Activated naive CD8-positive, alpha-beta T cell treated with anti-CD3 and anti-CD28 coated beads for 36 hours (primary cell): ENCODE results near the gene URI1. TPM values are rescaled to one million over a fixed set of nuclear protein-coding genes. Genes with fewer than 3 reads are reported as not detected.
"Not testable (repeated sequence)": the region's sequence is repeated elsewhere in the genome, so short reads cannot be mapped to it uniquely, and the experiment has no call there.

Experiments
- DNase-seq: peaks from one replicate; pipeline ENCODE4 v3.0.0; 2021
- H3K27ac Mint-ChIP-seq: one replicate; pipeline ENCODE4 v1.8.0; 2022; ENCODE audit warnings: mild to moderate bottlenecking, moderate library complexity, mixed read lengths
- H3K27me3 Mint-ChIP-seq: one replicate; pipeline ENCODE4 v1.8.0; 2022; ENCODE audit warnings: mild to moderate bottlenecking, mixed read lengths
- H3K36me3 Mint-ChIP-seq: one replicate; pipeline ENCODE4 v1.8.0; 2021; ENCODE audit warnings: mild to moderate bottlenecking, mixed read lengths
- H3K4me1 Mint-ChIP-seq: one replicate; pipeline ENCODE4 v1.8.0; 2021; ENCODE audit warnings: mixed read lengths
- H3K4me3 Mint-ChIP-seq: one replicate; pipeline ENCODE4 v1.8.0; 2022; ENCODE audit warnings: mild to moderate bottlenecking, moderate library complexity, mixed read lengths
- H3K9me3 Mint-ChIP-seq: one replicate; pipeline ENCODE4 v1.8.0; 2022; ENCODE audit warnings: mixed read lengths
- total RNA-seq, 2 experiments: library from RNA; stranded (reverse); gene quantifications; one replicate each; pipeline ENCODE4 v1.2.3, GENCODE V29; 2021

URI1 gene
- total RNA-seq, 2 experiments from 2014 or later, result 69.7 to 75.4 TPM

- Mint-ChIP-seq H3K4me3 (no peak overlapping the region), H3K27ac (no peak overlapping the region), H3K27me3 (no peaks in the 10 kb centered on the region), H3K36me3 (peaks cover 83% of the 10 kb centered on the region), H3K9me3 (peaks cover 52% of the 10 kb centered on the region), H3K4me1 (peaks cover 1% of the 10 kb centered on the region)
- no peak for DNase-seq
Observed at GRCh38 chr19:30037835-30038234, 95.8 kb downstream of the URI1 start.

DNA sequence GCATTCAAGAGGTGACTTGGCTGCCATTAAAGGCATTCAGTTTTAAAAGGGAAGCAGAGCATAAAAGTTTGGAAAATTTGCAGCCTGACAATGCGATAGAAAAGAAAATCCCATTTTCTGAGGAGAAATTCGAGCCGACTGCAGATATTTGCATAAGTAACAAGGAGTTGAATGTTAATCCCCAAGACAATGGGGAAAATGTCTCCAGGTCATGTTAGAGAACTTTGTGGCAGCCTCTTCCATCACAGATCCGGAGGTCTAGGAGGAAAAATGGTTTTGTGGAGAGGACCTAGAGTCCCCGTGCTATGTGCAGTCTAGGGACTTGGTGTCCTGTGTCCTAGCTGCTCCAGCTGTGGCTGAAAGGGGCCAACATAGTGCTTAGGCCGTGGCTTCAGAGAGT is 99.9 kb downstream of the URI1 start:
- not testable (repeated sequence) for H3K27ac Mint-ChIP-seq, H3K4me1 Mint-ChIP-seq, H3K4me3 Mint-ChIP-seq, H3K27me3 Mint-ChIP-seq, DNase-seq
- Mint-ChIP-seq H3K36me3 (peaks cover 51% of the 10 kb centered on the region), H3K9me3 (peaks cover 25% of the 10 kb centered on the region)

DNA sequence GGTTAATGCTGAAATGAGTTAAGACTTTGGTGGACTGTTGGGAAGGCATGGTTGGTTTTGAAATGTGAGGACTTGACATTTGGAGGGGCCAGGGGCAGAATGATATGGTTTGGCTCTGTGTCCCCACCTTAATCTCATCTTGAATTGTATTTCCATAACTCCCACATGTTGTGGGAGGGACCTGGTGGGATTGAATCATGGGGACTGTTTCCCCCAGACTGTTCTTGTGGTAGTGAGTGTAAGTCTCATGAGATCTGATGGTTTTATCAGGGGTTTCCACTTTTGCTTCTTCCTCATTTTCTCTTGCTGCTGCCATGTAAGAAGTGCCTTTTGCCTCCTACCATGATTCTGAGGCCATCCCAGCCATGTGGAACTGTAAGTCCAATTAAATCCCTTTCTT is 101.0 kb downstream of the URI1 start:
- peaks cover 40% of the 10 kb centered on the region for H3K36me3 Mint-ChIP-seq
- DNase-seq, H3K4me3 Mint-ChIP-seq, H3K27me3 Mint-ChIP-seq, H3K27ac Mint-ChIP-seq: not testable (repeated sequence)
- peaks cover 15% of the 10 kb centered on the region for H3K9me3 Mint-ChIP-seq
- H3K4me1 Mint-ChIP-seq, result peaks cover 15% of the 10 kb centered on the region

- no peak for DNase-seq
- H3K9me3 Mint-ChIP-seq, result peaks cover 8% of the 10 kb centered on the region
Observed at GRCh38 chr19:30044273-30045248, 102.5 kb downstream of the URI1 start.

GRCh38 chr19:30046522-30046921 is 104.5 kb downstream of the URI1 start:
- no peak overlapping the region for H3K27ac Mint-ChIP-seq
- DNase-seq, result no peak
- peaks cover 14% of the 10 kb centered on the region for H3K36me3 Mint-ChIP-seq
- H3K4me3 Mint-ChIP-seq, result no peak overlapping the region
- peaks cover 15% of the 10 kb centered on the region for H3K4me1 Mint-ChIP-seq
- peaks cover under 1% of the 10 kb centered on the region for H3K9me3 Mint-ChIP-seq
- H3K27me3 Mint-ChIP-seq, result no peaks in the 10 kb centered on the region

More at GRCh38 chr19:30044273-30045248, 102.5 kb downstream of the URI1 start:
- Mint-ChIP-seq H3K27me3 (no peaks in the 10 kb centered on the region), H3K4me1 (peaks cover 15% of the 10 kb centered on the region), H3K27ac (no peak overlapping the region), H3K36me3 (peaks cover 31% of the 10 kb centered on the region), H3K4me3 (no peak overlapping the region)

- H3K36me3 Mint-ChIP-seq, result peaks cover 8% of the 10 kb centered on the region
- H3K9me3 Mint-ChIP-seq, result no peaks in the 10 kb centered on the region
- H3K4me1 Mint-ChIP-seq, result peaks cover 15% of the 10 kb centered on the region
- no peak overlapping the region for H3K4me3 Mint-ChIP-seq
- H3K27ac Mint-ChIP-seq, result no peak overlapping the region
- DNase-seq, result no peak
- H3K27me3 Mint-ChIP-seq, result no peaks in the 10 kb centered on the region
Observed at GRCh38 chr19:30047432-30047831, 105.4 kb downstream of the URI1 start.

DNA sequence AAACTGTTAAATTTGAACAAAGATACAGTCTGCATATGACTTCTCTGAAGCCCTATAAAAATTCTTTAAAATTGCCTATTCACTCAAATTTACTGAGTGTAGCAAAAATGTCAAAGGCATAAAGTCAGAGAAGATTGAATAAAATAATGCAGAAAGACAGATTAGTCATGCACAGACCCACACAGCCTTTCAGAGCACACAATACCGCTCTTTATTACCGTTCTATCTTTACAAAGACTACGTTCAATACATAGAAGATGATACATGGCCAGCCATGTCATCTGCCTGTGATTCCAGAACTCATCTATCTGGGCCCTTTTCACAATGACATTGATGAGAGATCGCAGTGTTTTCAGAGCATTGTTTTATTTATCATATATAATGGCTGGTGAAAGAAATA is 107.2 kb downstream of the URI1 start:
- Mint-ChIP-seq H3K4me1 (peaks cover 9% of the 10 kb centered on the region), H3K9me3 (no peaks in the 10 kb centered on the region)

GRCh38 chr19:30049846-30050667 is 108.0 kb downstream of the URI1 start:
- Mint-ChIP-seq H3K4me1 (peaks cover 9% of the 10 kb centered on the region), H3K9me3 (no peaks in the 10 kb centered on the region), H3K27ac (no peak overlapping the region), H3K27me3 (no peaks in the 10 kb centered on the region), H3K36me3 (no peaks in the 10 kb centered on the region), H3K4me3 (no peak overlapping the region)
- DNase-seq, result no peak

More for the DNA sequence above, 107.2 kb downstream of the URI1 start:
- DNase-seq, result no peak
- H3K27ac Mint-ChIP-seq, result no peak overlapping the region
- no peak overlapping the region for H3K4me3 Mint-ChIP-seq
- no peaks in the 10 kb centered on the region for H3K27me3 Mint-ChIP-seq
- no peaks in the 10 kb centered on the region for H3K36me3 Mint-ChIP-seq

- Mint-ChIP-seq H3K4me1 (peaks cover under 1% of the 10 kb centered on the region), H3K36me3 (no peaks in the 10 kb centered on the region), H3K4me3 (no peak overlapping the region), H3K27me3 (no peaks in the 10 kb centered on the region), H3K9me3 (no peaks in the 10 kb centered on the region), H3K27ac (no peak overlapping the region)
- DNase-seq, result no peak
Observed at GRCh38 chr19:30052122-30053075, 110.4 kb downstream of the URI1 start.

DNA sequence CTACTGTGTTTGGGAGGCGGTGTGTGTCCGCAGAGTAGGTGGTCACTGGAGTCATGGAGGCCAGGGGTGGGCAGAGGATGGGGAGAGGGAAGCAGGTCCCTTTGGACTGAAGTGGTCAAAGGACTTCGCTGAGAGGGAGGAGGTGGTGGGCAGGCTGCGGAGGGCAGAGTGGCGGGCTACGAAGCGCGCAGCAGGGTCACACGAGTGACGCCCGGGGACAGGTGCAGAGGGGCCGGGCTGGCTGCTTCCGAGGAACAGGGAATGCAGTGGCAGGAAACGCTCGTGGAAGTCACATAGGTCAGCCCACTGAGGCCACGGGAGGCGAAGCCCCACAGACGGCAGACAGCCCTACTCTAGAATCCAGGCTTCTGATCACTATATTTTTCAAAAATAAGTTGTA is 111.5 kb downstream of the URI1 start:
- Mint-ChIP-seq H3K9me3 (no peaks in the 10 kb centered on the region), H3K4me3 (no peak overlapping the region), H3K36me3 (no peaks in the 10 kb centered on the region), H3K4me1 (no peaks in the 10 kb centered on the region), H3K27ac (no peak overlapping the region), H3K27me3 (no peaks in the 10 kb centered on the region)
- no peak for DNase-seq

- no peak for DNase-seq
- Mint-ChIP-seq H3K4me3 (no peak overlapping the region), H3K27me3 (no peaks in the 10 kb centered on the region), H3K4me1 (no peaks in the 10 kb centered on the region), H3K36me3 (no peaks in the 10 kb centered on the region), H3K27ac (no peak overlapping the region), H3K9me3 (no peaks in the 10 kb centered on the region)
Observed at GRCh38 chr19:30054210-30054609, 112.2 kb downstream of the URI1 start.

GRCh38 chr19:30056580-30056979 is 114.5 kb downstream of the URI1 start:
- H3K9me3 Mint-ChIP-seq, result no peaks in the 10 kb centered on the region
- no peak overlapping the region for H3K4me3 Mint-ChIP-seq
- no peak overlapping the region for H3K27ac Mint-ChIP-seq

GRCh38 chr19:30059741-30060457 is 117.9 kb downstream of the URI1 start:
- DNase-seq, result no peak
- Mint-ChIP-seq H3K27me3 (no peaks in the 10 kb centered on the region), H3K4me1 (no peaks in the 10 kb centered on the region), H3K9me3 (no peaks in the 10 kb centered on the region), H3K27ac (no peak overlapping the region), H3K4me3 (no peak overlapping the region), H3K36me3 (no peaks in the 10 kb centered on the region)

More at GRCh38 chr19:30056580-30056979, 114.5 kb downstream of the URI1 start:
- H3K36me3 Mint-ChIP-seq, result no peaks in the 10 kb centered on the region
- DNase-seq, result no peak
- no peaks in the 10 kb centered on the region for H3K27me3 Mint-ChIP-seq
- no peaks in the 10 kb centered on the region for H3K4me1 Mint-ChIP-seq
